ENCODE results near the gene TBC1D10A. TPM values are rescaled to one million over a fixed set of nuclear protein-coding genes. Genes with fewer than 3 reads are reported as not detected.
A peak's percentile ranks its signal among the peaks of the same experiment; 100 is the strongest.

The TBC1D10A gene
- total RNA-seq, 1 experiment from 2014 or later = 12.6 TPM

GRCh38 chr22:30292069-30292970 lies 34.4 kb downstream of the TBC1D10A start:
- H3K4me2 ChIP-seq (ENCODE audit: low read length) = no peak overlapping the region
- ATAC-seq = no peak
- peaks cover 25% of the 10 kb centered on the region for H3K4me1 ChIP-seq (ENCODE audit: insufficient read depth, low read length)
- no peak overlapping the region for H2AFZ ChIP-seq (ENCODE audit: low read length)
- H3K9ac ChIP-seq (ENCODE audit: low read length) = no peak overlapping the region
- H4K20me1 ChIP-seq (ENCODE audit: low read length) = no peaks in the 10 kb centered on the region
- H3K9me3 ChIP-seq (ENCODE audit: low read length) = no peaks in the 10 kb centered on the region
- H3F3A ChIP-seq (ENCODE audit: low read length, unreplicated experiment) = no peaks in the 10 kb centered on the region
- ChIA-PET POLR2A (ENCODE audit: unreplicated experiment) (no interaction called here), CTCF (no interaction called here)
- 0 out of 2 replicates have a peak, but pooled peaks cover 3% of the 10 kb centered on the region for H3K79me2 ChIP-seq (ENCODE audit: low read length)
- H3K27ac ChIP-seq (ENCODE audit: low read length) = no peak overlapping the region
- no peaks in the 10 kb centered on the region for H3K9me2 ChIP-seq (replicated peaks; ENCODE audit: low read length)
- TF ChIP-seq EZH2 (IDR thresholded peaks at IDR 0.05; ENCODE audit: low read length, unreplicated experiment) = no peak
- no peak for TF ChIP-seq EZH2phosphoT487 (IDR thresholded peaks at IDR 0.05; ENCODE audit: borderline replicate concordance, low read length)
- intact Hi-C loops (cut with micrococcal nuclease) = no loop called here
- H3K4me3 ChIP-seq (ENCODE audit: low read length) = no peak overlapping the region
- no TSS peak for BruUV-seq (replicated peaks)
- no peak for DNase-seq
- no peaks in the 10 kb centered on the region for H3K27me3 ChIP-seq (ENCODE audit: low read length)
- H3K36me3 ChIP-seq (ENCODE audit: low read depth, low read length) = peaks cover 3% of the 10 kb centered on the region; the same call in 1 of the 2 replicates

GRCh38 chr22:30291058-30291892 lies 35.5 kb downstream of the TBC1D10A start:
- no peaks in the 10 kb centered on the region for H3K27me3 ChIP-seq (ENCODE audit: low read length)
- H3K27ac ChIP-seq (ENCODE audit: low read length) = peak overlapping the region; percentile 8; the same call in 1 of the 2 replicates
- no peaks in the 10 kb centered on the region for H3K9me2 ChIP-seq (replicated peaks; ENCODE audit: low read length)
- no peaks in the 10 kb centered on the region for H4K20me1 ChIP-seq (ENCODE audit: low read length)
- no peak overlapping the region for H3K4me2 ChIP-seq (ENCODE audit: low read length)
- H3K4me1 ChIP-seq (ENCODE audit: insufficient read depth, low read length) = peaks cover 25% of the 10 kb centered on the region
- intact Hi-C loops (cut with micrococcal nuclease) = no loop called here
- no TSS peak for BruUV-seq (replicated peaks)
- H3F3A ChIP-seq (ENCODE audit: low read length, unreplicated experiment) = no peaks in the 10 kb centered on the region
- H3K79me2 ChIP-seq (ENCODE audit: low read length) = 0 out of 2 replicates have a peak, but pooled peaks cover 3% of the 10 kb centered on the region
- POLR2A ChIA-PET (ENCODE audit: unreplicated experiment) = no interaction called here
- H3K9ac ChIP-seq (ENCODE audit: low read length) = no peak overlapping the region
- H2AFZ ChIP-seq (ENCODE audit: low read length) = no peak overlapping the region
- CTCF ChIA-PET = interaction anchor here (1.6 kb wide), 1 partner anchor 96 kb away, joined by 7 read pairs; the partner anchor contains the start of gene RNF215
- peak; percentile 62 for DNase-seq
- TF ChIP-seq, protein P1, sequence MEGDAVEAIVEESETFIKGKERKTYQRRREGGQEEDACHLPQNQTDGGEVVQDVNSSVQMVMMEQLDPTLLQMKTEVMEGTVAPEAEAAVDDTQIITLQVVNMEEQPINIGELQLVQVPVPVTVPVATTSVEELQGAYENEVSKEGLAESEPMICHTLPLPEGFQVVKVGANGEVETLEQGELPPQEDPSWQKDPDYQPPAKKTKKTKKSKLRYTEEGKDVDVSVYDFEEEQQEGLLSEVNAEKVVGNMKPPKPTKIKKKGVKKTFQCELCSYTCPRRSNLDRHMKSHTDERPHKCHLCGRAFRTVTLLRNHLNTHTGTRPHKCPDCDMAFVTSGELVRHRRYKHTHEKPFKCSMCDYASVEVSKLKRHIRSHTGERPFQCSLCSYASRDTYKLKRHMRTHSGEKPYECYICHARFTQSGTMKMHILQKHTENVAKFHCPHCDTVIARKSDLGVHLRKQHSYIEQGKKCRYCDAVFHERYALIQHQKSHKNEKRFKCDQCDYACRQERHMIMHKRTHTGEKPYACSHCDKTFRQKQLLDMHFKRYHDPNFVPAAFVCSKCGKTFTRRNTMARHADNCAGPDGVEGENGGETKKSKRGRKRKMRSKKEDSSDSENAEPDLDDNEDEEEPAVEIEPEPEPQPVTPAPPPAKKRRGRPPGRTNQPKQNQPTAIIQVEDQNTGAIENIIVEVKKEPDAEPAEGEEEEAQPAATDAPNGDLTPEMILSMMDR (conservative IDR thresholded peaks at IDR 0.05; ENCODE audit: low read depth, low read length) = no peak
- TF ChIP-seq EZH2 (IDR thresholded peaks at IDR 0.05; ENCODE audit: low read length, unreplicated experiment) (no peak), EZH2phosphoT487 (IDR thresholded peaks at IDR 0.05; ENCODE audit: borderline replicate concordance, low read length) (no peak)
- ATAC-seq = no peak
- H3K9me3 ChIP-seq (ENCODE audit: low read length) = no peaks in the 10 kb centered on the region
- no peak overlapping the region for H3K4me3 ChIP-seq (ENCODE audit: low read length)
- peaks cover 3% of the 10 kb centered on the region; the same call in 1 of the 2 replicates for H3K36me3 ChIP-seq (ENCODE audit: low read depth, low read length)

All from PC-3 (cell line).